ENCODE measurements around the gene KNCN.

Gene KNCN

DNA sequence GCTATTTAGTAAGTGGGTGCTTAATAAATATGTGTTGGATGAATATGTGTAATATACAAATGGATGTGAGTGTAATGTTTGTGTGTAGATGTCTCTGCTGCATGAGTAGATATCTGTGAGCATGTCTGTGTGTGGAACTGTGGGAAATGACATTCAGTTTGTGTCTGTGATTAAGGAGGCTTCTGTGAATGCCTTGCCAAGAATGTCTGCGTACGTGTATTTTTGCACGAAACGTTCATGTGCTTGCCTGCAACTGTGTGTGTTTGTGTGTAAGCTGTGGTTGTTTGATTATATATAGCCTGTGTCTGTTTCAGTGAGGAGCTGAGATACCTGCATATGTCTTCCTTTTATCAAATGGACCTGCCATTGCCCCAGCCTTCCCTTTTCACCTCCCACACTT, 48.0 kb downstream of the KNCN start:
- Histone ChIP-seq H2AFZ (ENCODE audit: low read depth, low read length) (no peak overlapping the region), H3K27ac (ENCODE audit: low read length, poor library complexity, severe bottlenecking) (no peak overlapping the region), H2BK120ac (ENCODE audit: low read depth, low read length) (no peak overlapping the region), H3K23ac (ENCODE audit: low read length in 2 of 2) (no peak overlapping the region), H3K9me3 (ENCODE audit: control insufficient read depth, low read length) (no peaks in the 10 kb centered on the region), H3K9ac (ENCODE audit: low read length) (no peak overlapping the region), H4K8ac (ENCODE audit: low read length) (no peak overlapping the region), H2BK5ac (ENCODE audit: low read depth, low read length, poor library complexity, severe bottlenecking) (no peak overlapping the region), H3K27me3 (ENCODE audit: control insufficient read depth in 1 of 2, insufficient read depth in 1 of 2, low read length in 2 of 2) (peaks cover 39 to 41% of the 10 kb centered on the region in 2 experiments), H3K36me3 (ENCODE audit: control insufficient read depth in 1 of 2, insufficient read depth in 2 of 2, low read depth in 1 of 2, low read length in 2 of 2) (no peaks in the 10 kb centered on the region), H2BK15ac (ENCODE audit: low read depth, poor library complexity, severe bottlenecking) (no peak overlapping the region), H3K14ac (ENCODE audit: low read length in 2 of 2) (no peak overlapping the region), H3K79me1 (replicated peaks; ENCODE audit: low read length, poor library complexity, severe bottlenecking) (no peaks in the 10 kb centered on the region), H3K4me3 (ENCODE audit: insufficient read depth in 1 of 2, low read depth in 1 of 2, low read length in 2 of 2) (no peak overlapping the region), H2BK12ac (ENCODE audit: low read length in 2 of 2) (no peak overlapping the region), H3K4ac (ENCODE audit: low read depth in 1 of 2, low read length in 2 of 2) (no peak overlapping the region), H4K91ac (ENCODE audit: low read length) (no peak overlapping the region), H3K18ac (ENCODE audit: low read depth in 1 of 2, low read length in 2 of 2) (no peak overlapping the region), H3K4me2 (ENCODE audit: low read length, poor library complexity, severe bottlenecking) (no peak overlapping the region), H3K4me1 (ENCODE audit: control insufficient read depth, insufficient read depth, low read depth, low read length) (no peaks in the 10 kb centered on the region), H2AK5ac (ENCODE audit: low read length, severe bottlenecking) (no peak overlapping the region)
- DNase-seq, result no peak
- 86% methylated on average over 1 of the region's 4 CpGs for WGBS

DNA sequence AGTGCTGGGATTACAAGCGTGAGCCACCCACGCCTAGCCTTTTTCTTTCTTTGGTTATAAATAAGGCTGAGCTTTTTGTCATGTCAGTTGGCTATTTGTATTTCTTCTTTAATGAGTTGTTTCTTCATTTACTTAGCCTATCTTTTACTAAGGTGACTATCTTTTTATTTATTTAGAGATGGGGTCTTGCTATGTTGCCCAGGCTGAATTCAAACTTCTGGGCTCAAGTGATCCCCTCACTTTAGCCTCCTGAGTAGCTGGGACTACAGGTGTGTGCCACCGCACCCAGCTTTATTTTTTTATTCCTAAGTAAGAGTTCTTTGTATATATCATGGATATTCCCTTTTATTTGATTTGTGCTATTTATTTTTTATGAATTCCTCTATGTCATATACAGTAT, 49.9 kb downstream of the KNCN start:
- Histone ChIP-seq H3K36me3 (ENCODE audit: control insufficient read depth in 1 of 2, insufficient read depth in 2 of 2, low read depth in 1 of 2, low read length in 2 of 2) (no peaks in the 10 kb centered on the region), H2BK15ac (ENCODE audit: low read depth, poor library complexity, severe bottlenecking) (no peak overlapping the region), H3K4me3 (ENCODE audit: insufficient read depth in 1 of 2, low read depth in 1 of 2, low read length in 2 of 2) (no peak overlapping the region), H3K9me3 (ENCODE audit: control insufficient read depth, low read length) (no peaks in the 10 kb centered on the region), H3K9ac (ENCODE audit: low read length) (no peak overlapping the region), H3K4me1 (ENCODE audit: control insufficient read depth, insufficient read depth, low read depth, low read length) (no peaks in the 10 kb centered on the region), H3K4ac (ENCODE audit: low read depth in 1 of 2, low read length in 2 of 2) (no peak overlapping the region), H4K8ac (ENCODE audit: low read length) (no peak overlapping the region), H2BK12ac (ENCODE audit: low read length in 2 of 2) (no peak overlapping the region), H3K23ac (ENCODE audit: low read length in 2 of 2) (no peak overlapping the region), H2AFZ (ENCODE audit: low read depth, low read length) (no peak overlapping the region), H3K18ac (ENCODE audit: low read depth in 1 of 2, low read length in 2 of 2) (no peak overlapping the region), H3K79me1 (replicated peaks; ENCODE audit: low read length, poor library complexity, severe bottlenecking) (no peaks in the 10 kb centered on the region), H3K4me2 (ENCODE audit: low read length, poor library complexity, severe bottlenecking) (no peak overlapping the region), H2BK5ac (ENCODE audit: low read depth, low read length, poor library complexity, severe bottlenecking) (no peak overlapping the region), H2BK120ac (ENCODE audit: low read depth, low read length) (no peak overlapping the region), H2AK5ac (ENCODE audit: low read length, severe bottlenecking) (no peak overlapping the region), H3K27me3 (ENCODE audit: control insufficient read depth in 1 of 2, insufficient read depth in 1 of 2, low read length in 2 of 2) (peaks cover 42 to 48% of the 10 kb centered on the region in 2 experiments), H3K14ac (ENCODE audit: low read length in 2 of 2) (no peak overlapping the region), H4K91ac (ENCODE audit: low read length) (no peak overlapping the region), H3K27ac (ENCODE audit: low read length, poor library complexity, severe bottlenecking) (no peak overlapping the region)
- WGBS, result 90% methylated on average over 2 of the region's 3 CpGs
- DNase-seq, result no peak

DNA sequence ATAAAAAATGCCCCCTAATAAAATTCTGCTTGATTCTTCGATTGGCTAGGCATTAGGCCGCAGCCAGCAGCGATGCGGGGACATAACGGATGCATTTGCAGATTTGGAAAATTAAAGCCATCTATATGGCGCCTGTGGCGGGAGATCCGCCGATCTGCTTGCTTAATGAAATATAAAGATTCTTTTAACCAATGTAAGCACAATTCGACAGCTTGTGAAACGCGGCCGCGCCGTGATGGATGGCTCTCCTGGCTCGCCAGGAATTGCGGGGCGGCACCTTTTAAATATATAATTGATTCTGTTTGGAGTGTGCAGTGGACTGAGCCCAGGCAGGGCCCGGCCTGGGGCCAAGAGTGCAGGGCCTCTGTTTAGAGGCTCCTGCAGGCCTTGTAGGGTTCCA, 53.8 kb downstream of the KNCN start:
- Histone ChIP-seq H3K4me3 (ENCODE audit: insufficient read depth in 1 of 2, low read depth in 1 of 2, low read length in 2 of 2) (no peak overlapping the region), H3K27ac (ENCODE audit: low read length, poor library complexity, severe bottlenecking) (no peak overlapping the region), H4K8ac (ENCODE audit: low read length) (no peak overlapping the region), H2BK15ac (ENCODE audit: low read depth, poor library complexity, severe bottlenecking) (no peak overlapping the region), H3K4me2 (ENCODE audit: low read length, poor library complexity, severe bottlenecking) (no peak overlapping the region), H3K9me3 (ENCODE audit: control insufficient read depth, low read length) (no peaks in the 10 kb centered on the region), H3K18ac (ENCODE audit: low read depth in 1 of 2, low read length in 2 of 2) (no peak overlapping the region), H3K79me1 (replicated peaks; ENCODE audit: low read length, poor library complexity, severe bottlenecking) (no peaks in the 10 kb centered on the region), H3K9ac (ENCODE audit: low read length) (no peak overlapping the region), H2BK5ac (ENCODE audit: low read depth, low read length, poor library complexity, severe bottlenecking) (no peak overlapping the region), H3K14ac (ENCODE audit: low read length in 2 of 2) (no peak overlapping the region), H3K4ac (ENCODE audit: low read depth in 1 of 2, low read length in 2 of 2) (no peak overlapping the region), H3K36me3 (ENCODE audit: control insufficient read depth in 1 of 2, insufficient read depth in 2 of 2, low read depth in 1 of 2, low read length in 2 of 2) (no peaks in the 10 kb centered on the region), H3K4me1 (ENCODE audit: control insufficient read depth, insufficient read depth, low read depth, low read length) (no peaks in the 10 kb centered on the region), H2AFZ (ENCODE audit: low read depth, low read length) (no peak overlapping the region), H4K91ac (ENCODE audit: low read length) (no peak overlapping the region), H3K27me3 (ENCODE audit: control insufficient read depth in 1 of 2, insufficient read depth in 1 of 2, low read length in 2 of 2) (peaks cover 69 to 73% of the 10 kb centered on the region in 2 experiments), H2AK5ac (ENCODE audit: low read length, severe bottlenecking) (no peak overlapping the region), H2BK12ac (ENCODE audit: low read length in 2 of 2) (no peak overlapping the region), H2BK120ac (ENCODE audit: low read depth, low read length) (no peak overlapping the region), H3K23ac (ENCODE audit: low read length in 2 of 2) (no peak overlapping the region)
- 87% methylated on average over 19 of the region's 19 CpGs for WGBS
- DNase-seq, result no peak

DNA sequence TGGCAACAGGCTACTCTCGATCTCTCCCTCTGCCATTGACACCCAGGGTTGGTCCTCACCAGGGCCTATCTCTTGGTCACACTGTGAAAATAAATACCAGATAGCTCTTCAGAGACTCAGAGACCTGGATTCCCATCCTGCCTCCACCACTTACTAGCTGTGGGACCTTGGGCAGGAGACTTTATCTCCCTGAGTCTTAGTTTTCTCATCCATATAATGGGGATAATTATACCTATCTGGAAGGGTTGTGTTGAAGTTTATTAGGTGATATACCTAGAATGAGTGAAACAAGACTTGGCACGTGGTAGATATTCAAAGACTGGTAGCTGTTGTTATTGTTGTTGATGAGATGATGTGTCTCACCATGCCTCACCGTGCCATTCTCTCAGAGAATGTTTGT, 54.4 kb downstream of the KNCN start:
- no peak overlapping the region for H3K14ac ChIP-seq (ENCODE audit: low read length in 2 of 2)
- no peak overlapping the region for H3K4me3 ChIP-seq (ENCODE audit: insufficient read depth in 1 of 2, low read depth in 1 of 2, low read length in 2 of 2)
- no peak overlapping the region for H3K27ac ChIP-seq (ENCODE audit: low read length, poor library complexity, severe bottlenecking)
- H3K4me1 ChIP-seq (ENCODE audit: control insufficient read depth, insufficient read depth, low read depth, low read length), result no peaks in the 10 kb centered on the region
- H3K27me3 ChIP-seq (ENCODE audit: control insufficient read depth in 1 of 2, insufficient read depth in 1 of 2, low read length in 2 of 2), result peaks cover 69 to 73% of the 10 kb centered on the region in 2 experiments
- no peak overlapping the region for H2BK120ac ChIP-seq (ENCODE audit: low read depth, low read length)
- H2AK5ac ChIP-seq (ENCODE audit: low read length, severe bottlenecking), result no peak overlapping the region
- H2AFZ ChIP-seq (ENCODE audit: low read depth, low read length), result no peak overlapping the region
- H3K23ac ChIP-seq (ENCODE audit: low read length in 2 of 2), result no peak overlapping the region
- no peak overlapping the region for H4K91ac ChIP-seq (ENCODE audit: low read length)
- no peak overlapping the region for H2BK15ac ChIP-seq (ENCODE audit: low read depth, poor library complexity, severe bottlenecking)
- no peak overlapping the region for H2BK12ac ChIP-seq (ENCODE audit: low read length in 2 of 2)
- no peak overlapping the region for H3K4ac ChIP-seq (ENCODE audit: low read depth in 1 of 2, low read length in 2 of 2)
- no peak overlapping the region for H3K9ac ChIP-seq (ENCODE audit: low read length)
- WGBS, result 28% methylated on average over 2 of the region's 3 CpGs
- no peak overlapping the region for H4K8ac ChIP-seq (ENCODE audit: low read length)
- no peak overlapping the region for H3K18ac ChIP-seq (ENCODE audit: low read depth in 1 of 2, low read length in 2 of 2)
- no peak overlapping the region for H3K4me2 ChIP-seq (ENCODE audit: low read length, poor library complexity, severe bottlenecking)
- H2BK5ac ChIP-seq (ENCODE audit: low read depth, low read length, poor library complexity, severe bottlenecking), result no peak overlapping the region
- no peaks in the 10 kb centered on the region for H3K9me3 ChIP-seq (ENCODE audit: control insufficient read depth, low read length)
- no peak for DNase-seq
- H3K36me3 ChIP-seq (ENCODE audit: control insufficient read depth in 1 of 2, insufficient read depth in 2 of 2, low read depth in 1 of 2, low read length in 2 of 2), result no peaks in the 10 kb centered on the region
- H3K79me1 ChIP-seq (replicated peaks; ENCODE audit: low read length, poor library complexity, severe bottlenecking), result no peaks in the 10 kb centered on the region
